Suprapubic skin (tissue), 4 donors: ENCODE results near the gene GBF1.

ENCODE experiments used
- POLR2A ChIP-seq, 2 donors: fragments of 450-650 bp; IDR thresholded peaks; one replicate each; pipeline ENCODE4 v1.6.1; 2017; ENCODE audit warnings: antibody characterized with exemption in 2 of 2, mild to moderate bottlenecking in 2 of 2, moderate library complexity in 2 of 2
- POLR2AphosphoS5 ChIP-seq, 3 donors: sonication (generic); formaldehyde crosslinking; IDR thresholded peaks; one replicate each; pipeline ENCODE4 v1.6.1; 2017; ENCODE audit warnings: antibody characterized with exemption in 3 of 3
- TF ChIP-seq, protein P1 (sequence below), 2 donors: fragments of 200-600 bp in 1 of 2; fragments of 450-650 bp in 1 of 2; sonication (generic) in 1 of 2; IDR thresholded peaks; one replicate each; pipeline ENCODE4 v1.5.1; 2016 to 2019; ENCODE audit warnings: antibody characterized with exemption in 2 of 2, mild to moderate bottlenecking in 1 of 2, moderate library complexity in 1 of 2

GRCh38 chr10:102407425-102408130 lies 162.2 kb downstream of the GBF1 start:
- TF ChIP-seq, protein P1, sequence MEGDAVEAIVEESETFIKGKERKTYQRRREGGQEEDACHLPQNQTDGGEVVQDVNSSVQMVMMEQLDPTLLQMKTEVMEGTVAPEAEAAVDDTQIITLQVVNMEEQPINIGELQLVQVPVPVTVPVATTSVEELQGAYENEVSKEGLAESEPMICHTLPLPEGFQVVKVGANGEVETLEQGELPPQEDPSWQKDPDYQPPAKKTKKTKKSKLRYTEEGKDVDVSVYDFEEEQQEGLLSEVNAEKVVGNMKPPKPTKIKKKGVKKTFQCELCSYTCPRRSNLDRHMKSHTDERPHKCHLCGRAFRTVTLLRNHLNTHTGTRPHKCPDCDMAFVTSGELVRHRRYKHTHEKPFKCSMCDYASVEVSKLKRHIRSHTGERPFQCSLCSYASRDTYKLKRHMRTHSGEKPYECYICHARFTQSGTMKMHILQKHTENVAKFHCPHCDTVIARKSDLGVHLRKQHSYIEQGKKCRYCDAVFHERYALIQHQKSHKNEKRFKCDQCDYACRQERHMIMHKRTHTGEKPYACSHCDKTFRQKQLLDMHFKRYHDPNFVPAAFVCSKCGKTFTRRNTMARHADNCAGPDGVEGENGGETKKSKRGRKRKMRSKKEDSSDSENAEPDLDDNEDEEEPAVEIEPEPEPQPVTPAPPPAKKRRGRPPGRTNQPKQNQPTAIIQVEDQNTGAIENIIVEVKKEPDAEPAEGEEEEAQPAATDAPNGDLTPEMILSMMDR (IDR thresholded peaks at IDR 0.05) = no peak
- TF ChIP-seq POLR2AphosphoS5 (IDR thresholded peaks at IDR 0.05) (no peak), POLR2A (IDR thresholded peaks at IDR 0.05) (no peak)
